Trophoblast cell (in vitro differentiated cells and primary cell): ENCODE measurements around the gene C6orf62.
"Not testable (repeated sequence)": the region's sequence is repeated elsewhere in the genome, so short reads cannot be mapped to it uniquely, and the experiment has no call there.

ENCODE experiments used
- DNase-seq, 2 donors: peaks; one replicate each; pipeline ENCODE4 v3.0.0-alpha.2; 2016
- H2AFZ ChIP-seq: 2 replicates; pipeline ENCODE4 v1.6.1; 2013; ENCODE audit warnings: low read length, moderate library complexity, mild to moderate bottlenecking; ENCODE audit not compliant: insufficient read depth, poor library complexity
- H2AK5ac ChIP-seq: 2 replicates; pipeline ENCODE4 v1.6.1; 2013; ENCODE audit warnings: mild to moderate bottlenecking, low read length
- H2BK120ac ChIP-seq: 2 replicates; pipeline ENCODE4 v1.6.1; 2013; ENCODE audit warnings: low read length, mild to moderate bottlenecking, moderate library complexity; ENCODE audit not compliant: insufficient read depth, poor library complexity
- H2BK12ac ChIP-seq: 2 replicates; pipeline ENCODE4 v1.6.1; 2013; ENCODE audit warnings: mild to moderate bottlenecking, low read length, moderate library complexity
- H2BK5ac ChIP-seq: 2 replicates; pipeline ENCODE4 v1.6.1; 2013; ENCODE audit warnings: low read length, low read depth, moderate library complexity, mild to moderate bottlenecking; ENCODE audit not compliant: poor library complexity
- H3K14ac ChIP-seq: 2 replicates; pipeline ENCODE4 v1.6.1; 2013; ENCODE audit warnings: mild to moderate bottlenecking, low read length
- H3K18ac ChIP-seq: 2 replicates; pipeline ENCODE4 v1.6.1; 2013; ENCODE audit warnings: mild to moderate bottlenecking, low read length
- H3K23ac ChIP-seq: 2 replicates; pipeline ENCODE4 v1.6.1; 2013; ENCODE audit warnings: low read length
- H3K27ac ChIP-seq: 2 replicates; pipeline ENCODE4 v1.5.1; 2013; ENCODE audit warnings: low read depth, mild to moderate bottlenecking, inconsistent platforms, low read length, moderate library complexity
- H3K27me3 ChIP-seq: 2 replicates; pipeline ENCODE4 v1.6.1; 2013; ENCODE audit warnings: inconsistent platforms, mild to moderate bottlenecking, low read length, moderate library complexity; ENCODE audit not compliant: insufficient read depth
- H3K36me3 ChIP-seq, 2 experiments: 1 replicate in 1 of 2; 2 replicates in 1 of 2; pipeline ENCODE4 v1.6.1; 2013; ENCODE audit warnings: low read length in 2 of 2, mild to moderate bottlenecking in 2 of 2, moderate library complexity in 1 of 2; ENCODE audit not compliant: insufficient read depth in 2 of 2, control insufficient read depth in 1 of 2
- H3K4ac ChIP-seq: 2 replicates; pipeline ENCODE4 v1.6.1; 2013; ENCODE audit warnings: low read depth, mild to moderate bottlenecking, low read length, moderate library complexity
- H3K4me1 ChIP-seq, 2 experiments: 1 replicate in 1 of 2; 2 replicates in 1 of 2; pipeline ENCODE4 v1.6.1; 2013; ENCODE audit warnings: low read length in 2 of 2, mild to moderate bottlenecking in 2 of 2, moderate library complexity in 1 of 2; ENCODE audit not compliant: insufficient read depth in 2 of 2, control insufficient read depth in 1 of 2
- H3K4me2 ChIP-seq: 2 replicates; pipeline ENCODE4 v1.6.1; 2013; ENCODE audit warnings: inconsistent platforms, mild to moderate bottlenecking, low read length, moderate library complexity
- H3K4me3 ChIP-seq: 2 replicates; pipeline ENCODE4 v1.5.1; 2013; ENCODE audit warnings: mild to moderate bottlenecking, low read depth, low read length, inconsistent platforms
- H3K79me1 ChIP-seq: one replicate; pipeline ENCODE4 v1.6.1; 2013; ENCODE audit warnings: low read length
- H3K79me2 ChIP-seq: 2 replicates; pipeline ENCODE4 v1.6.1; 2013; ENCODE audit warnings: low read length, mild to moderate bottlenecking; ENCODE audit not compliant: control insufficient read depth, insufficient read depth, poor library complexity
- H3K9ac ChIP-seq: 2 replicates; pipeline ENCODE4 v1.6.1; 2013; ENCODE audit warnings: mild to moderate bottlenecking, low read length
- H3K9me3 ChIP-seq: 2 replicates; pipeline ENCODE4 v1.6.1; 2013; ENCODE audit warnings: low read depth, mild to moderate bottlenecking, control low read depth, inconsistent platforms, low read length; ENCODE audit not compliant: insufficient read depth
- H4K12ac ChIP-seq: 2 replicates; pipeline ENCODE4 v1.6.1; 2013; ENCODE audit warnings: low read depth, mild to moderate bottlenecking, low read length, moderate library complexity
- H4K8ac ChIP-seq: 2 replicates; pipeline ENCODE4 v1.6.1; 2013; ENCODE audit warnings: low read depth, mild to moderate bottlenecking, low read length, moderate library complexity
- H4K91ac ChIP-seq: one replicate; pipeline ENCODE4 v1.6.1; 2013; ENCODE audit warnings: low read depth, mild to moderate bottlenecking, low read length, moderate library complexity
- WGBS: extraction: QIAGEN DNeasy Blood & Tissue Kit; methylation state at CpG from one replicate; pipeline ENCODE4 v1.1.7; 2013; ENCODE audit warnings: missing lambda C conversion rate; ENCODE audit not compliant: insufficient read length, insufficient coverage; ENCODE audit errors: extremely low coverage; 5-methylcytosine and 5-hydroxymethylcytosine counted together

The C6orf62 gene

GRCh38 chr6:24678792-24679352, 40.1 kb downstream of the C6orf62 start:
- not testable (repeated sequence) for H3K79me2 ChIP-seq, H2BK5ac ChIP-seq, H3K36me3 ChIP-seq, H3K4ac ChIP-seq, H3K4me3 ChIP-seq, H3K14ac ChIP-seq, DNase-seq, H4K12ac ChIP-seq, H3K27ac ChIP-seq, H4K91ac ChIP-seq, H3K9ac ChIP-seq, H3K27me3 ChIP-seq, H3K79me1 ChIP-seq, H2BK12ac ChIP-seq, H3K4me2 ChIP-seq, H3K18ac ChIP-seq, H3K23ac ChIP-seq, H3K9me3 ChIP-seq, H2BK120ac ChIP-seq, H2AFZ ChIP-seq, H2AK5ac ChIP-seq, H3K4me1 ChIP-seq, H4K8ac ChIP-seq
- WGBS: no CpG with 5 or more reads among the region's 11 CpGs

- Histone ChIP-seq H3K4me1 (no peaks in the 10 kb centered on the region), H2BK12ac (no peak overlapping the region), H4K8ac (no peak overlapping the region), H3K79me2 (no peaks in the 10 kb centered on the region), H3K4me3 (no peak overlapping the region), H3K79me1 (no peaks in the 10 kb centered on the region), H3K4ac (no peak overlapping the region), H3K18ac (no peak overlapping the region), H3K9ac (no peak overlapping the region), H3K27ac (no peak overlapping the region), H3K27me3 (no peaks in the 10 kb centered on the region), H3K36me3 (peaks cover 0 to 2% of the 10 kb centered on the region in 2 experiments), H2BK120ac (no peak overlapping the region), H4K91ac (no peak overlapping the region), H3K23ac (no peak overlapping the region), H3K4me2 (no peak overlapping the region), H2AFZ (no peak overlapping the region), H3K9me3 (peaks cover 4% of the 10 kb centered on the region), H4K12ac (no peak overlapping the region), H2BK5ac (no peak overlapping the region), H2AK5ac (no peak overlapping the region), H3K14ac (no peak overlapping the region)
- no CpG with 5 or more reads among the region's 2 CpGs for WGBS
- no peak for DNase-seq
These were observed 45.3 kb downstream of the C6orf62 start for GRCh38 chr6:24673625-24674024.

- Histone ChIP-seq H3K27ac (no peak overlapping the region), H3K14ac (no peak overlapping the region), H3K4me3 (no peak overlapping the region), H2BK5ac (no peak overlapping the region), H3K9ac (no peak overlapping the region), H2BK120ac (no peak overlapping the region), H4K12ac (no peak overlapping the region), H3K23ac (no peak overlapping the region), H3K4me1 (peaks cover 0 to 1% of the 10 kb centered on the region in 2 experiments), H3K79me1 (no peaks in the 10 kb centered on the region), H3K27me3 (no peaks in the 10 kb centered on the region), H3K9me3 (peaks cover 7% of the 10 kb centered on the region), H2BK12ac (no peak overlapping the region), H3K4ac (no peak overlapping the region), H2AK5ac (no peak overlapping the region), H2AFZ (no peak overlapping the region), H3K4me2 (no peak overlapping the region), H3K36me3 (peaks cover 0 to 2% of the 10 kb centered on the region in 2 experiments), H4K91ac (no peak overlapping the region), H3K79me2 (no peaks in the 10 kb centered on the region), H4K8ac (no peak overlapping the region), H3K18ac (no peak overlapping the region)
- DNase-seq: no peak
- no CpG with 5 or more reads among the region's 6 CpGs for WGBS
These were observed 46.3 kb downstream of the C6orf62 start for GRCh38 chr6:24672620-24673182.

GRCh38 chr6:24671077-24671476, 47.9 kb downstream of the C6orf62 start:
- H4K8ac ChIP-seq, H3K18ac ChIP-seq, H2BK5ac ChIP-seq, H4K91ac ChIP-seq, H3K79me2 ChIP-seq, H2BK120ac ChIP-seq, H3K36me3 ChIP-seq, H3K79me1 ChIP-seq, H3K4me2 ChIP-seq, H2AK5ac ChIP-seq, H3K4ac ChIP-seq, H3K14ac ChIP-seq, H3K23ac ChIP-seq, H3K9me3 ChIP-seq, DNase-seq, H3K27me3 ChIP-seq, H2BK12ac ChIP-seq, H2AFZ ChIP-seq, H3K27ac ChIP-seq, H3K9ac ChIP-seq, H3K4me3 ChIP-seq, H4K12ac ChIP-seq, H3K4me1 ChIP-seq: not testable (repeated sequence)
- WGBS: no CpG with 5 or more reads among the region's 4 CpGs
